Neural cell (in vitro differentiated cells): ENCODE measurements around the gene SP110. TPM values are rescaled to one million over a fixed set of nuclear protein-coding genes. Genes with fewer than 3 reads are reported as not detected.

Source experiments
- H2AFZ ChIP-seq: fragments of 200-600, 300-800 bp; sonication (generic), shearing (Covaris generic); 2 replicates; pipeline ENCODE4 v1.6.0; 2014; ENCODE audit warnings: low read depth, mild to moderate bottlenecking, antibody characterized with exemption, low read length, moderate library complexity
- H3F3A ChIP-seq: fragments of 200-600 bp; shearing (Covaris generic); 2 replicates; pipeline ENCODE4 v1.6.1; 2016; ENCODE audit warnings: mild to moderate bottlenecking, moderate library complexity, mixed read lengths, antibody characterized with exemption, low read length; ENCODE audit not compliant: insufficient read depth, poor library complexity, severe bottlenecking
- H3K27ac ChIP-seq: fragments of 200-600, 300-800 bp; sonication (generic), shearing (Covaris generic); 2 replicates; pipeline ENCODE4 v1.5.1; 2014; ENCODE audit warnings: mild to moderate bottlenecking, low read length, moderate library complexity
- H3K27me3 ChIP-seq: fragments of 300-800, 200-600 bp; sonication (generic), shearing (Covaris generic); 2 replicates; pipeline ENCODE4 v1.6.0; 2014; ENCODE audit warnings: mild to moderate bottlenecking, low read depth, low read length, moderate library complexity; ENCODE audit not compliant: insufficient read depth
- H3K36me3 ChIP-seq: fragments of 300-800, 200-600 bp; sonication (generic), shearing (Covaris generic); 2 replicates; pipeline ENCODE4 v1.5.1; 2014; ENCODE audit warnings: mild to moderate bottlenecking, antibody characterized with exemption, low read length, moderate library complexity; ENCODE audit not compliant: insufficient read depth
- H3K4me2 ChIP-seq: fragments of 300-800, 200-600 bp; sonication (generic), shearing (Covaris generic); 2 replicates; pipeline ENCODE4 v1.6.0; 2014; ENCODE audit warnings: mild to moderate bottlenecking, low read length
- H3K4me3 ChIP-seq: fragments of 300-800, 200-600 bp; sonication (generic), shearing (Covaris generic); 2 replicates; pipeline ENCODE4 v1.5.1; 2014; ENCODE audit warnings: mild to moderate bottlenecking, low read length, moderate library complexity
- H3K79me2 ChIP-seq: fragments of 200-600 bp; shearing (Covaris generic); replicated peaks from 2 replicates; pipeline ENCODE4 v1.6.0; 2014; ENCODE audit warnings: mild to moderate bottlenecking, low read length, moderate library complexity; ENCODE audit not compliant: insufficient read depth
- H3K9ac ChIP-seq: fragments of 300-800, 200-600 bp; sonication (generic), shearing (Covaris generic); 2 replicates; pipeline ENCODE4 v1.6.1; 2016; ENCODE audit warnings: mild to moderate bottlenecking, low read length, mixed read lengths
- H3K9me2 ChIP-seq: fragments of 200-600 bp; shearing (Covaris generic); 2 replicates; pipeline ENCODE4 v1.6.1; 2016; ENCODE audit warnings: mild to moderate bottlenecking, low read length, mixed read lengths; ENCODE audit not compliant: insufficient read depth
- H3K9me3 ChIP-seq: fragments of 200-600, 300-800 bp; sonication (generic), shearing (Covaris generic); 2 replicates; pipeline ENCODE4 v1.6.1; 2016; ENCODE audit warnings: mild to moderate bottlenecking, mixed run types, low read length, moderate library complexity, mixed read lengths
- H4K20me1 ChIP-seq: fragments of 200-600 bp; shearing (Covaris generic); 2 replicates; pipeline ENCODE4 v1.6.1; 2016; ENCODE audit warnings: mild to moderate bottlenecking, mixed run types; ENCODE audit not compliant: insufficient read depth
- EP300 ChIP-seq: fragments of 450-650 bp; conservative IDR thresholded peaks from 2 replicates; pipeline ENCODE4 v1.6.1; 2014; ENCODE audit warnings: antibody characterized with exemption, mild to moderate bottlenecking, moderate library complexity; ENCODE audit not compliant: poor library complexity, severe bottlenecking
- EZH2 ChIP-seq: fragments of 200-600, 300-800 bp; shearing (Covaris generic), sonication (generic); IDR thresholded peaks from 2 replicates; pipeline ENCODE4 v1.6.1; 2014; ENCODE audit warnings: antibody characterized with exemption, low read length, borderline replicate concordance, mild to moderate bottlenecking; ENCODE audit not compliant: insufficient read depth, poor library complexity, severe bottlenecking
- MXI1 ChIP-seq: fragments of 450-650 bp; conservative IDR thresholded peaks from 2 replicates; pipeline ENCODE4 v1.6.1; 2014; ENCODE audit warnings: antibody characterized with exemption, mild to moderate bottlenecking; ENCODE audit not compliant: poor library complexity, severe bottlenecking
- POLR2AphosphoS5 ChIP-seq: IDR thresholded peaks from 2 replicates; pipeline ENCODE4 v1.6.1; 2012
- RAD21 ChIP-seq: fragments of 450-650 bp; conservative IDR thresholded peaks from 2 replicates; pipeline ENCODE4 v1.6.1; 2014; ENCODE audit warnings: antibody characterized with exemption, mild to moderate bottlenecking, moderate library complexity
- REST ChIP-seq: IDR thresholded peaks from 2 replicates; pipeline ENCODE4 v1.6.1; 2012; ENCODE audit warnings: borderline replicate concordance
- SMC3 ChIP-seq: fragments of 450-650 bp; conservative IDR thresholded peaks from 2 replicates; pipeline ENCODE4 v1.6.1; 2014; ENCODE audit warnings: antibody characterized with exemption, mild to moderate bottlenecking, moderate library complexity; ENCODE audit not compliant: poor library complexity
- TAF1 ChIP-seq: IDR thresholded peaks from 2 replicates; pipeline ENCODE4 v1.6.1; 2012; ENCODE audit warnings: low read depth
- polyA plus RNA-seq: library from polyadenylated mRNA; depleted of rRNA; stranded (reverse); fragments of >200 nt; gene quantifications from 2 replicates; pipeline ENCODE4 v1.2.3, GENCODE V29; 2014
- TF ChIP-seq, protein P1 (sequence below): fragments of 450-650 bp; IDR thresholded peaks from 2 replicates; pipeline ENCODE4 v1.5.1; 2014; ENCODE audit warnings: antibody characterized with exemption, mild to moderate bottlenecking, moderate library complexity; ENCODE audit not compliant: poor library complexity, severe bottlenecking

Gene SP110
- polyA plus RNA-seq, 1 donor from 2014 or later = not detected

DNA sequence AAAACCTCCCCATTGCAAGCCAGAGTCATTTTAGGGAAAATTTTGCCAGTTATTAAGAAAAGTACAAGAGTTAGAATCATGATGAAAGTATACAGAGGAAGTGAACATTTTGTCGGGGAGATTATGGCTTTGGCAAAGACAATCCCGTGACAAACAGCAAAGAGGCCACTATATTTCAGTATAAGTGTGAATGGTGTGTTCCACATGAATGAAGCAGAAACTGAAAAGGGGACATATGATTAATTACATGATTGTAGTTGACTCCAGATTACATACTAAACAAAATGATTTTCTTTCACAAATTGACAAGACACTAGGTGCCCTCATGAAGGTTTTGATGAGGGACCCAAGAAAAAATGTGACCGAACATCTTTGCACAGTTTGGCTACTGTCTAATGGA, 47.8 kb upstream of the SP110 start:
- Histone ChIP-seq H2AFZ (no peak overlapping the region), H3K79me2 (no peaks in the 10 kb centered on the region)
- TF ChIP-seq POLR2AphosphoS5 = no peak
- no peak for TF ChIP-seq REST
- TF ChIP-seq EP300 = no peak
- TF ChIP-seq, protein P1, sequence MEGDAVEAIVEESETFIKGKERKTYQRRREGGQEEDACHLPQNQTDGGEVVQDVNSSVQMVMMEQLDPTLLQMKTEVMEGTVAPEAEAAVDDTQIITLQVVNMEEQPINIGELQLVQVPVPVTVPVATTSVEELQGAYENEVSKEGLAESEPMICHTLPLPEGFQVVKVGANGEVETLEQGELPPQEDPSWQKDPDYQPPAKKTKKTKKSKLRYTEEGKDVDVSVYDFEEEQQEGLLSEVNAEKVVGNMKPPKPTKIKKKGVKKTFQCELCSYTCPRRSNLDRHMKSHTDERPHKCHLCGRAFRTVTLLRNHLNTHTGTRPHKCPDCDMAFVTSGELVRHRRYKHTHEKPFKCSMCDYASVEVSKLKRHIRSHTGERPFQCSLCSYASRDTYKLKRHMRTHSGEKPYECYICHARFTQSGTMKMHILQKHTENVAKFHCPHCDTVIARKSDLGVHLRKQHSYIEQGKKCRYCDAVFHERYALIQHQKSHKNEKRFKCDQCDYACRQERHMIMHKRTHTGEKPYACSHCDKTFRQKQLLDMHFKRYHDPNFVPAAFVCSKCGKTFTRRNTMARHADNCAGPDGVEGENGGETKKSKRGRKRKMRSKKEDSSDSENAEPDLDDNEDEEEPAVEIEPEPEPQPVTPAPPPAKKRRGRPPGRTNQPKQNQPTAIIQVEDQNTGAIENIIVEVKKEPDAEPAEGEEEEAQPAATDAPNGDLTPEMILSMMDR = no peak
- TF ChIP-seq EZH2 = no peak
- no peak for TF ChIP-seq RAD21
- no peak for TF ChIP-seq TAF1
- TF ChIP-seq MXI1 = no peak
- no peak for TF ChIP-seq SMC3

GRCh38 chr2:230267059-230267458, 47.3 kb upstream of the SP110 start:
- Histone ChIP-seq H3K9me2 (no peaks in the 10 kb centered on the region), H3F3A (no peaks in the 10 kb centered on the region), H3K27ac (no peak overlapping the region), H3K9me3 (no peaks in the 10 kb centered on the region), H4K20me1 (no peaks in the 10 kb centered on the region), H3K36me3 (no peaks in the 10 kb centered on the region), H3K27me3 (no peaks in the 10 kb centered on the region), H3K4me3 (no peak overlapping the region), H3K4me2 (no peak overlapping the region), H3K79me2 (no peaks in the 10 kb centered on the region), H2AFZ (no peak overlapping the region), H3K9ac (no peak overlapping the region)
- TF ChIP-seq TAF1 (no peak), RAD21 (no peak), EZH2 (no peak), EP300 (no peak), REST (no peak), MXI1 (no peak), SMC3 (no peak)
- TF ChIP-seq, protein P1 = no peak

More for the DNA sequence above, 47.8 kb upstream of the SP110 start:
- H3F3A ChIP-seq = no peaks in the 10 kb centered on the region
- no peaks in the 10 kb centered on the region for H3K9me3 ChIP-seq
- no peak overlapping the region for H3K9ac ChIP-seq
- no peak overlapping the region for H3K4me2 ChIP-seq
- no peak overlapping the region for H3K27ac ChIP-seq
- no peaks in the 10 kb centered on the region for H3K36me3 ChIP-seq
- H3K27me3 ChIP-seq = no peaks in the 10 kb centered on the region
- H4K20me1 ChIP-seq = no peaks in the 10 kb centered on the region
- no peaks in the 10 kb centered on the region for H3K9me2 ChIP-seq
- no peak overlapping the region for H3K4me3 ChIP-seq
